ENCODE measurements around the gene PHAF1.

Gene PHAF1

GRCh38 chr16:67180166-67180565, 70.4 kb downstream of the PHAF1 start:
- DNase-seq (ENCODE audit: low read depth in 2 of 2): no peak

DNA sequence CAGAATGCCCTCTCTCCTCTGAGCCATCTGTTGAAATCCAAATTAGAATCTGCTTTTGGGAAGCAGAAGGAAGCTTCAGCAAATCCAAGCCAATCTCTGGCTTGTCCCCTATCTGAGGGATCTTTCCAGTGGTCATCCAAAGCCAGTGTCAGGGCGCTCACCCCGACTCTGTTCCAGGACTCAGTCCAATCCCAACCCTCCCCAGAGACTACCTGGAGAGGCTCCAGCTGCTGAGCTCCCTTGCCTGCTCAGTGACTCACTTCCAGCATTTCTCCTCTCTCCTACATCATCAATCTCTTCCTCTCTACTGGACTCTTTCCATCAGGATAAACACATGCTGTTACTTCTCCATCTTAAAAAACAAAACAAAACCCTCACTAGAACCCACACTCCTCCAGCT, 71.6 kb downstream of the PHAF1 start:
- no peak for DNase-seq (ENCODE audit: low read depth in 2 of 2)

GRCh38 chr16:67182288-67182687, 72.5 kb downstream of the PHAF1 start:
- DNase-seq (ENCODE audit: low read depth in 2 of 2): no peak

DNA sequence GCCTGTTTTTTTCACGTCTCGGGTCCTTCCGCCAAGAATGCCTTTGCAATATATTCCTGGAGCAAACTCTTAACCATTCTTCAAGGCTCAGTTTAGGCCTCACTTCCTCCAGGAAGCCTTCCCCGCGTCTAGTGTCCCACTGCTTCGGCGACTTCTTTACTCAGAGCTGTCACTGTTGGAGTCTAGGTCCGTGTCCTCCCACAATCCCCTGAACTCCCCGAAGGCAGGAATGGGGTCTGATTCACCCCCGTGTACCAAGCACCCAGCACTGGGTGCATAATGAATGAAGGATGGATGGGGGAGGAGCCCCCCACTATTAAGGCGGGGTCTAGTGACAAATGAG, 73.5 kb downstream of the PHAF1 start:
- DNase-seq (ENCODE audit: low read depth in 2 of 2): no peak

DNA sequence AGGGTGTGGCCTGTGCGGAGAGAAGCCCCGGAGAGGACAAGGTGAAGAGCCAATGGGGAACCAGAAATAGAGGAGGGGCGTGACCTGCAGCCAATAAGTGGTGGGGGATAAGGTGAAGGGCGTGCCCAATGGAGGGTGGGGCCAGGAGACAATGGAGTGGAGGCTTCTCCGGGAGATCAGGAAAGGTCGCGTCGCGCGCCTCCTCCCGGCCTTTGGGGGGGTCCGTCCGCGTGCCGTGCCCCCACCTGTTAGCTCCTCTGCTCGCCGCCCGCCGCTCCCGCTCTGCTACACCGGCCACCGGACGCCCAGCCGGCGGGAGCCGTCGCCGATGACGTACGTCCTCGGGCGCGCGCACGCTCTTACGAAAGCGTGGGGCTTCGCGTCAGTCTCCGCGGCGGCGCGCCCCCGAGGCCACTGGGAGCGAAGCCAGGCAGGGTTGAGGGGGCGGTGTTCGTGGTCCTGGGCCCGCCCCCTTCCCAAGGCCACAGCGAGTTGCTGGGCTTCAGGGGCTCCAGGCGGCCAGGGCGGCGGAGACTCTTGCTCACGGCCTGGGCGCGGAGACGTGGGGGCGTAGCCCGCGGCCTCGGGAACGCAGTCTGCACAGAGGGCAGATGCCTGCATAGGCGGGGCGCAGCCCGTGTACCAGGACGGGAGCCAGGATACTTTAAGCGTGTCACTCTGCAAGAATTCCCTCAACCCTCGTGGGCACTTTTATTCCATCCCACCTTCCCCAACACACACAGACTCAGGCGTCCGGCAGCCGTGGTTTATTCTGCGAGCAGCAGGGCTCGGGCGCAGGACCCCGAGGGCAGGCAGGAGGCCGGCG, 74.1 kb downstream of the PHAF1 start, which contains the start of gene MATCAP1:
MATCAP1 (minus strand) TSS at position 337 of the 826 bp plus-strand sequence. CDS start 3,353 bp downstream, outside the sequence.
- DNase-seq (ENCODE audit: low read depth in 2 of 2): peak; percentile 90 to 92

DNA sequence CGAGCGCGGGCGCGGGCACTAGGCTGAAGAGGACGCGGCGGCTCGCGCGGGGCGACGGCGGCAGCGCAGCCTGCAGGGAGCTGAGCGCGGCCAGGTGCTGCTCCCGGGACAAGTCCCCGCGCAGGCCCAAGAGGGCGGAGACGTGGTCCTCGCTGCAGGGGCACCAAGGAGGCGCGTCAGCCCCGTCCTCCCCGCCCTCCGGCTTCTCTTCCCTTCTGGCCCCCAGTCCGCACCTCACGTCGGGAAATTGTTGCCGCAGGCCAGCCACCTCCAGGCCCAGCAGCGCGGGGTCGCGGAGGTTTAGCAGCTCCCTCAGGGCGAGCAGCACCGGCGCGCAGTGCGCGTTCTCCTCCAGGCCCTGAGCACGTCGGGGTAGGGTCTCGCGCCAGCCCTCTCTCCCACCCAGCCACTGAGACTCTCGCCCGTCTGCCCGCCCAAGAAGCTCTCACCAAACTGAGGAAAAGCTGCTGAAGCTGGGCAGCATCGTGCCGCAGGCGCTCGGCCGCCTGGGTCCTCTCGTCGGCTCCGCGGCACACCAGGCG, 74.8 kb downstream of the PHAF1 start:
- no peak for DNase-seq (ENCODE audit: low read depth in 2 of 2)

- DNase-seq (ENCODE audit: low read depth in 2 of 2): peak; percentile 70 to 72
Measured at GRCh38 chr16:67184995-67185650, 75.4 kb downstream of the PHAF1 start.

- DNase-seq (ENCODE audit: low read depth in 2 of 2): no peak
Measured at GRCh38 chr16:67185651-67186134, 76.0 kb downstream of the PHAF1 start.

DNA sequence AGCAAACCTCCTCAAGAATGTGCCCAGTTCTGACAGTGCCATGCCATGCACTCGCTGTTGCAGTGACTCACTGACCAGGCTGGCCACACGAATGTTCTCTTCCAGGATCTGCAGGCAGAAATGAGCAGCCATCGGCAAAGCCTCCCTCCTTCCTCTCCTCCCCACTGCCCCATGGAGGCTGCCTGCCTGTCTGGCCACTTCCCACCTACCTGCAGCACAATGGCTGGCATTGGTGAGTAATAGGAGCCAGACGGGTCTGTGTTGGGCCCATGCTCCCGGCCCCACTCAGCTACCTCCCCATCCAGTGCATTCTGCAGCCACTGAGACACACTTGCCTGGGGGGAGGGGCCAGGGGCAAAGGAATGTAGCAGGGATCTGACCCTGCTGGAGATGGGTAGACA, 76.8 kb downstream of the PHAF1 start:
- DNase-seq (ENCODE audit: low read depth in 2 of 2): no peak

DNA sequence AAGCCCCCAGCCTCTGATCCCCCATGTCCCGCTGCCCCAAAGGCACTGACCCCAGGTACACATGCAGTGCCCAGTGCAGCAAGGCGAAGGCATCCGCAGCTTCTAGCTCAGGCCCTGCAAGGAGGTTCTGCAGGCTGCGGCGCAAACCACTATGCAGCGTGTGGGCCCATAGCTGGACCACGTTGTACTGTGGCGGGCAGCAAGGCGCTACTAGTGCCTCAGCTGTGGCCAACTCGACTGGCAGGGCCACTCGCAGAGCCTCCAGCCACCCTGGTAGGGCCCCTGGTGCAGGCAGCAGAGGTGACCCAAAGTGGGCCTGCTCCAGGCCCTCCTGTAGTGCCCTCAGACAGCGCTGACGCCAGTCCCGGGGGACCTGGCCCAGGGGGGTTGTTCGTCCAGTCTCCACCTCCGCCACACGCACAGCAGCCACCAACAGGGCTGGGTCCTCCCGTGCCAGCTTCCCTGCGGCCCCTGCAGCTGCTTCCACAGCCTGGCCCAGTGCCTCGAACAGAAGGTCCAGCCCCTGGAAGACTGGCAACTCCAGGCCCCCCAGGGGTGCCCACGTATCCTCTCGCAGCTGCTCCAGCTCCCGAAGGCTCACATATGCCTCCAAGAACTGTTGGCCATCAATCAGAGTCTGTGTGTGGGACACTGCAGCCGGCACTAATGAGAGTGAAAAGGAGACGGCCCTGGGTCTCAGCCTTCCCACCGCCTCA, 77.6 kb downstream of the PHAF1 start:
- no peak for DNase-seq (ENCODE audit: low read depth in 2 of 2)

GRCh38 chr16:67188323-67188722, 78.6 kb downstream of the PHAF1 start:
- DNase-seq (ENCODE audit: low read depth in 2 of 2): no peak

GRCh38 chr16:67188798-67189197, 79.1 kb downstream of the PHAF1 start:
- no peak for DNase-seq (ENCODE audit: low read depth in 2 of 2)

- no peak for DNase-seq (ENCODE audit: low read depth in 2 of 2)
Measured at GRCh38 chr16:67190041-67190440, 80.3 kb downstream of the PHAF1 start, which contains the start of gene EXOC3L1. Gene EXOC3L1, minus strand, starts transcription at chr16:67190136. Its CDS starts 460 bp downstream, at chr16:67189676.

GRCh38 chr16:67190448-67191399, 81.0 kb downstream of the PHAF1 start:
- DNase-seq (ENCODE audit: low read depth in 2 of 2): no peak

DNA sequence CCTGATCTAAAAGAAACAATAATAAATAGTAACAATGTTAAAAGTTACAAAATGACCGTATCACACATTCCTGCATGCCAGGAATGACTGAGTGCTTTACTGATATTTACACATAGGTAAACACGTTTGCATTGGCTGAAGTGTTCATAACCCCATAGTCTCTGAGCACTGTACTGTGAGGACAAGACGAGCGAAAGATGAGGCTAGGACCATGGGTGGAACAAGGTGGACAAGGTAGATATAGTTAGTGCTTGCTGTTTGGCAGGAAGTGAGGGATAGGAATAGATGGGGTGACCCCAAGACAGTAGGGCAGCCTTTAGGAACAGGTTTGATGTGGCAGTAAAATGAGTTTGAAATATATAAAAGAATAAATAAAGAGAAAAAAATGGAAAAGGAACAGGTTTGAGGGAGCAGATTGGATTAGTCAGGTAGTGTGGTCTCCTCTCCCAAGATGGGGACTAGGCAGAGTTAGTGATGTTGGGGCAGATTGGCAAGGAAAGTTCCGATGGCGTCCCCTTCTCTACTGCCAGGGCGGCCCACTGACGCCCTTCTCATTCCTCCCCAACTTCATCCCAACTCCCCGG, 81.8 kb downstream of the PHAF1 start:
- DNase-seq (ENCODE audit: low read depth in 2 of 2): no peak

DNA sequence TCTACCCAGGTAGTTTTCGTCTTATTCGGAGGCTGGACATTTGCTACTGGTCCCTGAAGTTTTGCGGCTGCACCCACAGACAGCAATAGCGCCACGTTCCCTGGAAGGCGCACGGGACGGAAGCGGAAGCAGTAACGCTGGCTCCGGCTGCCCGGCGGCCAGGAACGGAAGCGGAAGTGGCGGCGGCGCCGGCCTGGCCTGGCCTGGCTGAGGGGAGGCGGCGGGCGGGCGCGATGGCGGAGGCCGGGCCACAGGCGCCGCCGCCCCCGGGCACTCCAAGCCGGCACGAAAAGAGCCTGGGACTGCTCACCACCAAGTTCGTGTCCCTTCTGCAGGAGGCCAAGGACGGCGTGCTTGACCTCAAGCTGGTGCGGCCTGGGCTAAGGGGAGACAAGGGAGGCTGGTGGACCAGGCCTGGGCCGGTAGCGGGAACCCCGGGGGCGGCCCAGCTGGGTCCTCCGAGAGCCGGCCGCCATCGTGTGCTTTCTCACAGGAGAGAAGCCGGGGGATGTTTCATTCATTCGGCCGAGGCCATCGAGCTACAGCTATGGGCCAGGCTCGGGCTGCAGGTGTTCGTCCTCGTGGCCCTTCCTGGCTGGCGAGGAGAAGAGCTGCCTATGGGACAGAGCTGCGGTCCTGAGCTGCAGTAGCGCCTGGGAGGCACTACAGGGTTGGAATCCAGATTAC, 82.4 kb downstream of the PHAF1 start, which contains the start of gene E2F4:
E2F4 (plus strand) TSS at position 161 of the 687 bp plus-strand sequence; CDS start at position 234, 73 bp downstream.
- DNase-seq (ENCODE audit: low read depth in 2 of 2): peak; percentile 87

- DNase-seq (ENCODE audit: low read depth in 2 of 2): no peak
Measured at GRCh38 chr16:67192781-67193361, 83.1 kb downstream of the PHAF1 start.

GRCh38 chr16:67193536-67193935, 83.8 kb downstream of the PHAF1 start:
- DNase-seq (ENCODE audit: low read depth in 2 of 2): no peak

DNA sequence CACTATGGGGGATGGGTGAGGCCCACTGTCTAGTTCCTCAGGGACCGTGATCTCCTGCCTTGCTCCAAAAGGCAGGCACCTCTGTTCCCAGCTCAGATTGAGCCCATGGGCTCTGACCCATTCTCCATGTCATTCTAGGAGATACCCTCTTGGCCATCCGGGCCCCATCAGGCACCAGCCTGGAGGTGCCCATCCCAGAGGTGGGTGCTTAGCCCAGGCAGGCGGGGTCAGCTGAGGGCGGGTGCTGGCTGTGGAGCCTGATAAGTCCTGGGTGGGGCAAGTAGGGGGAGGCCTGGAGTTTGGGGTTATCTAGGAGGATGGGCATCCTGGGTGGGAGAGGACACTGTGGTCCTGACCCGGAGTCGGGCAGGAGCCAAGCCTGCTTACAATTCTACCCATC, 84.5 kb downstream of the PHAF1 start:
- DNase-seq (ENCODE audit: low read depth in 2 of 2): no peak

All from stimulated activated CD8-positive, alpha-beta memory T cell treated with anti-CD3 and anti-CD28 coated beads, Interleukin-15, amount 100 ng/mL, for 48 hours (primary cell).